ENCODE results near the gene LPP.

Gene LPP

DNA sequence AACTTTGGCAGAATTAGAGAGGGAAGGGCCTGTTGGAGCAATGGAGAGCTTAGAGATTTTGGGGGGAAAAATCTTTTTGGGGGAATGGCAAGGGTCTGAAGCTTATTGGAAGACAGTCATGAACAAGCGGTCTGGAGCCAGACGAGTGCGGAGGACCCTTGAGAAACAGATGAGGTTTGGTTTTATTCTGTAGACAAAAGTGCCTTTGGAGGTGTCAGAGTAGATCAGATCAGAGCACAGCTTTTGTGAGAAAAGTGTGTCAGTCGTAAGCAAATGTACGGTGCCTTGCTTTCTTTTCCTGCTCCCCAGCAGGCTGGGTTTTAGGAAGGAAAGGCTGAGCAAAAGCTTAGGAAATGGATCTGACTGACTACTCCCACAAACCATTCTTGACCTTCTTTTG lies 781.0 kb downstream of the LPP start:
- Histone ChIP-seq H3K79me2 (ENCODE audit: low read length) (no peaks in the 10 kb centered on the region), H3K9ac (ENCODE audit: low read length) (no peak overlapping the region), H4K20me1 (ENCODE audit: insufficient read depth, low read length) (no peaks in the 10 kb centered on the region), H3K4me3 (ENCODE audit: low read length) (no peak overlapping the region), H3K27ac (ENCODE audit: low read length) (no peak overlapping the region), H3K4me1 (ENCODE audit: low read length) (no peaks in the 10 kb centered on the region), H3K36me3 (replicated peaks; ENCODE audit: insufficient read depth, low read length) (no peaks in the 10 kb centered on the region), H2AFZ (ENCODE audit: low read length) (no peak overlapping the region), H3F3A (ENCODE audit: insufficient read depth, low read length) (no peaks in the 10 kb centered on the region), H3K27me3 (replicated peaks; ENCODE audit: insufficient read depth, low read length) (no peaks in the 10 kb centered on the region), H3K9me2 (replicated peaks; ENCODE audit: insufficient read depth, low read length) (no peaks in the 10 kb centered on the region), H3K4me2 (ENCODE audit: low read depth, low read length) (no peak overlapping the region), H3K9me3 (replicated peaks; ENCODE audit: insufficient read depth, low read length) (no peaks in the 10 kb centered on the region)
- TF ChIP-seq EZH2phosphoT487 (IDR thresholded peaks at IDR 0.05; ENCODE audit: low read length) (no peak), EZH2 (optimal IDR thresholded peaks at IDR 0.05; ENCODE audit: low read depth, low read length) (no peak)
- TF ChIP-seq, protein P1, sequence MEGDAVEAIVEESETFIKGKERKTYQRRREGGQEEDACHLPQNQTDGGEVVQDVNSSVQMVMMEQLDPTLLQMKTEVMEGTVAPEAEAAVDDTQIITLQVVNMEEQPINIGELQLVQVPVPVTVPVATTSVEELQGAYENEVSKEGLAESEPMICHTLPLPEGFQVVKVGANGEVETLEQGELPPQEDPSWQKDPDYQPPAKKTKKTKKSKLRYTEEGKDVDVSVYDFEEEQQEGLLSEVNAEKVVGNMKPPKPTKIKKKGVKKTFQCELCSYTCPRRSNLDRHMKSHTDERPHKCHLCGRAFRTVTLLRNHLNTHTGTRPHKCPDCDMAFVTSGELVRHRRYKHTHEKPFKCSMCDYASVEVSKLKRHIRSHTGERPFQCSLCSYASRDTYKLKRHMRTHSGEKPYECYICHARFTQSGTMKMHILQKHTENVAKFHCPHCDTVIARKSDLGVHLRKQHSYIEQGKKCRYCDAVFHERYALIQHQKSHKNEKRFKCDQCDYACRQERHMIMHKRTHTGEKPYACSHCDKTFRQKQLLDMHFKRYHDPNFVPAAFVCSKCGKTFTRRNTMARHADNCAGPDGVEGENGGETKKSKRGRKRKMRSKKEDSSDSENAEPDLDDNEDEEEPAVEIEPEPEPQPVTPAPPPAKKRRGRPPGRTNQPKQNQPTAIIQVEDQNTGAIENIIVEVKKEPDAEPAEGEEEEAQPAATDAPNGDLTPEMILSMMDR (IDR thresholded peaks at IDR 0.05; ENCODE audit: low read length), result no peak
- no peak for DNase-seq

DNA sequence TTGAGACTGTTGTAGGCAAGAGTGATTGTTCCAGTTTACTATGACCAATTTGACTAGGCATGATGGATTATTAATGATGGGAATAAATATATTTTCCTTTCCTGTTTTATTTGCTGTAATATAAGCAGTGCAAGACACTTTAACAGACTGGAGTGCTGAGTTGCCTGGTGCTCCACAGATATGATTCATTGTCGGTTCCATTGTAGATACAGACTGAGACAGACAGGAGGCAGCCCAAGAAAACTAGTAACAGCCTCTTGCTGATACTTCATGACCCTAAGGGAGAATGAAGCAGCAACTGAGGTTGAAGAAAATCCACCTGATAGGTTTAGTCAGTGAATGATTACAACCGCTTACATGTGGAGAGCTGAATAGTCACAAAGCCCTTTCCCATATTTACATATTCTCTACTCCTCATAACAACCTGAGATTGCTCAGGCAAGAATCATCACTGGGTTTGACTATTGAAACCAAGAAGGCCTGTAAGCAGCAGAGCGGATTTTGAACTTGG lies 782.7 kb downstream of the LPP start:
- no peaks in the 10 kb centered on the region for H4K20me1 ChIP-seq (ENCODE audit: insufficient read depth, low read length)
- no peak for DNase-seq
- H3K27me3 ChIP-seq (replicated peaks; ENCODE audit: insufficient read depth, low read length), result no peaks in the 10 kb centered on the region
- no peak overlapping the region for H2AFZ ChIP-seq (ENCODE audit: low read length)
- TF ChIP-seq EZH2phosphoT487 (IDR thresholded peaks at IDR 0.05; ENCODE audit: low read length), result no peak
- no peak for TF ChIP-seq EZH2 (optimal IDR thresholded peaks at IDR 0.05; ENCODE audit: low read depth, low read length)
- TF ChIP-seq, protein P1 (IDR thresholded peaks at IDR 0.05; ENCODE audit: low read length), result no peak
- no peaks in the 10 kb centered on the region for H3K9me3 ChIP-seq (replicated peaks; ENCODE audit: insufficient read depth, low read length)
- H3K9ac ChIP-seq (ENCODE audit: low read length), result no peak overlapping the region
- H3K4me2 ChIP-seq (ENCODE audit: low read depth, low read length), result no peak overlapping the region
- H3F3A ChIP-seq (ENCODE audit: insufficient read depth, low read length), result no peaks in the 10 kb centered on the region
- no peaks in the 10 kb centered on the region for H3K79me2 ChIP-seq (ENCODE audit: low read length)
- no peak overlapping the region for H3K27ac ChIP-seq (ENCODE audit: low read length)
- no peak overlapping the region for H3K4me3 ChIP-seq (ENCODE audit: low read length)
- no peaks in the 10 kb centered on the region for H3K4me1 ChIP-seq (ENCODE audit: low read length)
- no peaks in the 10 kb centered on the region for H3K36me3 ChIP-seq (replicated peaks; ENCODE audit: insufficient read depth, low read length)
- H3K9me2 ChIP-seq (replicated peaks; ENCODE audit: insufficient read depth, low read length), result no peaks in the 10 kb centered on the region

DNA sequence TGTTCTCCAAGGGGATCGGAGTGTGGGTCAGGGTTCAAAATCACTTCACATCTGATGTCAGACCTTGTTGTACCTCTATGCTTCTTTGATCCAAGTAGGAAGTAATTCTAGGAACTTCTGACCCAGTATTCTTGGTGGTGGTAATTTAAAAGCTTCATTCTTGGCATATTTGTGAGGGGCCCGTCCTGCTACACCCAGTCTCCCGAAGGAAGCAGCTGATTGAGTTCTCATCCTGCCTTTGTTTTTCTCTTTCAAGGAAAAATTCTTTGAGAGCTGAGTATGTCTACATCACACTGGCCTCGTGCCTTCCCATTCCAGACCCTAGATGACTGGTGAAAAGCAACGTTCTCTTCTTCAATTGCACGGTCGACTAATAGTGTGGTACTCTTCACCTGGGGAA lies 783.4 kb downstream of the LPP start:
- TF ChIP-seq, protein P1 (IDR thresholded peaks at IDR 0.05; ENCODE audit: low read length), result no peak
- TF ChIP-seq EZH2 (optimal IDR thresholded peaks at IDR 0.05; ENCODE audit: low read depth, low read length) (no peak), EZH2phosphoT487 (IDR thresholded peaks at IDR 0.05; ENCODE audit: low read length) (no peak)
- no peak overlapping the region for H3K27ac ChIP-seq (ENCODE audit: low read length)
- no peaks in the 10 kb centered on the region for H3K9me3 ChIP-seq (replicated peaks; ENCODE audit: insufficient read depth, low read length)
- H3K4me1 ChIP-seq (ENCODE audit: low read length), result no peaks in the 10 kb centered on the region
- no peak overlapping the region for H2AFZ ChIP-seq (ENCODE audit: low read length)
- H4K20me1 ChIP-seq (ENCODE audit: insufficient read depth, low read length), result no peaks in the 10 kb centered on the region
- no peaks in the 10 kb centered on the region for H3F3A ChIP-seq (ENCODE audit: insufficient read depth, low read length)
- no peaks in the 10 kb centered on the region for H3K9me2 ChIP-seq (replicated peaks; ENCODE audit: insufficient read depth, low read length)
- H3K79me2 ChIP-seq (ENCODE audit: low read length), result no peaks in the 10 kb centered on the region
- no peak overlapping the region for H3K4me2 ChIP-seq (ENCODE audit: low read depth, low read length)
- no peaks in the 10 kb centered on the region for H3K36me3 ChIP-seq (replicated peaks; ENCODE audit: insufficient read depth, low read length)
- H3K4me3 ChIP-seq (ENCODE audit: low read length), result no peak overlapping the region
- no peaks in the 10 kb centered on the region for H3K27me3 ChIP-seq (replicated peaks; ENCODE audit: insufficient read depth, low read length)
- DNase-seq, result no peak
- H3K9ac ChIP-seq (ENCODE audit: low read length), result no peak overlapping the region

All from MM.1S (cell line).